ENCODE results near the gene USP7. TPM values are rescaled to one million over a fixed set of nuclear protein-coding genes. Genes with fewer than 3 reads are reported as not detected.

Gene USP7
- polyA plus RNA-seq, 3 donors = 2.4 to 31.7 (median 4.1) TPM

DNA sequence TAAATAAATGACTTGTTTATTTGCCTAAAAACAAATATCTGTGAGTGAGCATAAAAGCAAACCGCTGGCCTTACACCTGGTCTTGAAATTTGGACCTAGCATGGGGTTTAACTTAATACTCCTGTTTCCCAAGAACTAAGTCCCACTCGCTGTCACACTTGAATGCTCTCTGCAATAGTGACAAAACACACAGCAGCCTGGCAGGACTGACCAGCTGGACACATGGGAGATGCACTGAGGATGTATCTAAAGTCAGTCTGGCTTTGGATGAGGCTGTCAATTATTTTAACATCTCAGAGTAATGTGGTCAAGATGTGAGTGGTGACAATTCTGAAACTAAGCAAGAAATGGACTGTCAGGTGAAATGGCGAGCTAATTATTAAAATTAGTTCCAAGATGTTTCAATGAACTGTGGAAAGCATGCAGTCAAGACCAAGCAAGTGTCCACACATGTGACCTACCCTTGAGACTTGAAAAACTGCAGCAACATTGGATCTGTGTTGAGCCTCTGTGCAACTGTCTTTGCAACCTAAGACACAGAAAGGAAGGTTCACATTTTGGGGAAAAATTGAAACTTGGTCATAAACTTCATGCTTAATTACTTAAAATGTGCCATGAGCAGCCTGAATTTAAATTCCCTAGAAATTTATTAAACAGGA is 64.9 kb downstream of the USP7 start:
- Mint-ChIP-seq H3K27ac (no peak overlapping the region), H3K27me3 (ENCODE audit: low read depth in 3 of 3) (peaks cover 0 to 2% (median 0%) of the 10 kb centered on the region in 3 donors), H3K9me3 (no peaks in the 10 kb centered on the region), H3K4me3 (no peak overlapping the region), H3K4me1 (no peaks in the 10 kb centered on the region), H3K36me3 (peaks cover 92 to 98% of the 10 kb centered on the region in 2 donors)
- peaks cover 54% of the 10 kb centered on the region for H4K20me1 ChIP-seq (ENCODE audit: insufficient read depth, low read length)
- WGBS (ENCODE audit: insufficient coverage) = 100% methylated on average over 2 of the region's 3 CpGs
- peaks cover 96 to 100% of the 10 kb centered on the region in 2 donors for H3K36me3 ChIP-seq (replicated peaks in 1 of 2; ENCODE audit: control insufficient read depth in 1 of 2, insufficient read depth in 2 of 2, low read length in 2 of 2)
- H3K4me3 ChIP-seq (replicated peaks in 1 of 3; ENCODE audit: low read depth in 2 of 3, low read length in 3 of 3) = no peak overlapping the region
- H2AFZ ChIP-seq (ENCODE audit: insufficient read depth, low read depth, low read length, poor library complexity, severe bottlenecking) = no peak overlapping the region
- no peak overlapping the region for H3K4me2 ChIP-seq (replicated peaks; ENCODE audit: extremely low read depth, low read length, poor library complexity, severe bottlenecking)
- no peak for DNase-seq
- intact Hi-C loops (cut with micrococcal nuclease) = no loop called here
- H3K27ac ChIP-seq (ENCODE audit: low read depth in 1 of 2, low read length in 2 of 2) = no peak overlapping the region
- no peaks in the 10 kb centered on the region for H3K79me2 ChIP-seq (ENCODE audit: insufficient read depth, low read length)
- no peaks in the 10 kb centered on the region for H3K9me3 ChIP-seq (replicated peaks in 1 of 2; ENCODE audit: control insufficient read depth in 1 of 2, insufficient read depth in 1 of 2, low read length in 2 of 2)
- H3K4me1 ChIP-seq (ENCODE audit: control insufficient read depth in 1 of 2, insufficient read depth in 2 of 2, low read length in 2 of 2) = no peaks in the 10 kb centered on the region
- TF ChIP-seq, protein P1, sequence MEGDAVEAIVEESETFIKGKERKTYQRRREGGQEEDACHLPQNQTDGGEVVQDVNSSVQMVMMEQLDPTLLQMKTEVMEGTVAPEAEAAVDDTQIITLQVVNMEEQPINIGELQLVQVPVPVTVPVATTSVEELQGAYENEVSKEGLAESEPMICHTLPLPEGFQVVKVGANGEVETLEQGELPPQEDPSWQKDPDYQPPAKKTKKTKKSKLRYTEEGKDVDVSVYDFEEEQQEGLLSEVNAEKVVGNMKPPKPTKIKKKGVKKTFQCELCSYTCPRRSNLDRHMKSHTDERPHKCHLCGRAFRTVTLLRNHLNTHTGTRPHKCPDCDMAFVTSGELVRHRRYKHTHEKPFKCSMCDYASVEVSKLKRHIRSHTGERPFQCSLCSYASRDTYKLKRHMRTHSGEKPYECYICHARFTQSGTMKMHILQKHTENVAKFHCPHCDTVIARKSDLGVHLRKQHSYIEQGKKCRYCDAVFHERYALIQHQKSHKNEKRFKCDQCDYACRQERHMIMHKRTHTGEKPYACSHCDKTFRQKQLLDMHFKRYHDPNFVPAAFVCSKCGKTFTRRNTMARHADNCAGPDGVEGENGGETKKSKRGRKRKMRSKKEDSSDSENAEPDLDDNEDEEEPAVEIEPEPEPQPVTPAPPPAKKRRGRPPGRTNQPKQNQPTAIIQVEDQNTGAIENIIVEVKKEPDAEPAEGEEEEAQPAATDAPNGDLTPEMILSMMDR (IDR thresholded peaks at IDR 0.05) = no peak
- H3K27me3 ChIP-seq (ENCODE audit: control insufficient read depth in 2 of 2, insufficient read depth in 2 of 2, low read length in 2 of 2) = no peaks in the 10 kb centered on the region
- H3K9ac ChIP-seq (ENCODE audit: insufficient read depth, low read length, poor library complexity, severe bottlenecking) = no peak overlapping the region

DNA sequence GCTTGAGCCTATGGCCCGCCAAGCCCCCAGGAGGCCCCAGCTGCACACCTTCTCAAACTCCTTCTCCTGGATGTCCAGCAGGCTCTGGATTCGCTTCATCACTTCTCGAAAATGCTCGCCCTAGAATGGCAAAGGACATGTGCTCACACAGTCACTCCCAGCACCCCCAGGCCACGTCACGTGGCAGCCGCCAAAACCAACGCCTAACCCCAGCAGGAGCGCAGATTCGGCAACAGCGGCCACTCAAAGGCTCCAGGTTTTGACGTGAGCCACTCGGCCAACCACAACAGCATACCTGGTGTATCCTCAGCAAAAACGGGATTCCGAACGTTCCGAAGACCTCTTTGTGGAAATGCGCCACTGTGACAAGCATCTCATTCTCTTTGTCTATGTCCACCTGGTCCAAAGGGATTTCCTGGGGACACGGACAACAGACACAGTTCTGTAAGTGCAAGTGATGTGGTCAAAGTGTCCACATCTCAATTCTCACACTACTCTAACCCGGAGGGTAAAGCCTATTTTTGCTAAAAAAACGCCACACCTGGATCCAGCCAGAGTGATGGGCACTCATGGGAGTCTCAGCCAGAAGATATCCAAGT is 68.9 kb downstream of the USP7 start:
- Mint-ChIP-seq H3K27ac (peak overlapping the region in 3 of 7 donors; percentile 28 to 50 (median 31)), H3K36me3 (peaks cover 94 to 98% of the 10 kb centered on the region in 2 donors), H3K27me3 (ENCODE audit: low read depth in 3 of 3) (peaks cover 0 to 2% (median 0%) of the 10 kb centered on the region in 3 donors), H3K9me3 (no peaks in the 10 kb centered on the region), H3K4me1 (no peaks in the 10 kb centered on the region), H3K4me3 (no peak overlapping the region)
- no peak overlapping the region for H3K4me2 ChIP-seq (replicated peaks; ENCODE audit: extremely low read depth, low read length, poor library complexity, severe bottlenecking)
- H2AFZ ChIP-seq (ENCODE audit: insufficient read depth, low read depth, low read length, poor library complexity, severe bottlenecking) = no peak overlapping the region
- no peak overlapping the region for H3K9ac ChIP-seq (ENCODE audit: insufficient read depth, low read length, poor library complexity, severe bottlenecking)
- DNase-seq = no peak
- TF ChIP-seq, protein P1 (IDR thresholded peaks at IDR 0.05) = no peak
- peaks cover 75% of the 10 kb centered on the region for H4K20me1 ChIP-seq (ENCODE audit: insufficient read depth, low read length)
- no peaks in the 10 kb centered on the region for H3K27me3 ChIP-seq (ENCODE audit: control insufficient read depth in 2 of 2, insufficient read depth in 2 of 2, low read length in 2 of 2)
- H3K27ac ChIP-seq (ENCODE audit: low read depth in 1 of 2, low read length in 2 of 2) = no peak overlapping the region
- H3K36me3 ChIP-seq (replicated peaks in 1 of 2; ENCODE audit: control insufficient read depth in 1 of 2, insufficient read depth in 2 of 2, low read length in 2 of 2) = peaks cover 96 to 100% of the 10 kb centered on the region in 2 donors
- no peaks in the 10 kb centered on the region for H3K9me3 ChIP-seq (replicated peaks in 1 of 2; ENCODE audit: control insufficient read depth in 1 of 2, insufficient read depth in 1 of 2, low read length in 2 of 2)
- H3K4me3 ChIP-seq (replicated peaks in 1 of 3; ENCODE audit: low read depth in 2 of 3, low read length in 3 of 3) = no peak overlapping the region
- WGBS (ENCODE audit: insufficient coverage) = 98% methylated on average over 20 of the region's 21 CpGs
- intact Hi-C loops (cut with micrococcal nuclease) = no loop called here
- H3K4me1 ChIP-seq (ENCODE audit: control insufficient read depth in 1 of 2, insufficient read depth in 2 of 2, low read length in 2 of 2) = no peaks in the 10 kb centered on the region
- no peaks in the 10 kb centered on the region for H3K79me2 ChIP-seq (ENCODE audit: insufficient read depth, low read length)
